Measurements from ENCODE around the gene ZBTB38. TPM values are rescaled to one million over a fixed set of nuclear protein-coding genes. Genes with fewer than 3 reads are reported as not detected.

ZBTB38 gene
- total and polyA plus RNA-seq, 2 of the 13 experiments (the other 11 are each of a cell fraction or from before 2014, with no cell fraction given) = 26.8 to 51.7 TPM

- TF ChIP-seq KIAA2018 (CRISPR knock-in tag; IDR thresholded peaks at IDR 0.05; ENCODE audit: borderline replicate concordance) (no peak), MZF1 (CRISPR knock-in tag; IDR thresholded peaks at IDR 0.05; ENCODE audit: borderline replicate concordance) (no peak), PRMT3 (CRISPR knock-in tag; IDR thresholded peaks at IDR 0.05; ENCODE audit: borderline replicate concordance, low read depth) (no peak), ELF1 (CRISPR knock-in tag; IDR thresholded peaks at IDR 0.05) (no peak), PPARG (CRISPR knock-in tag; conservative IDR thresholded peaks at IDR 0.05) (no peak), CSRNP1 (CRISPR knock-in tag; IDR thresholded peaks at IDR 0.05) (no peak), POLR2G (IDR thresholded peaks at IDR 0.05; ENCODE audit: low read depth, low read length) (no peak), MBNL3 (CRISPR knock-in tag; conservative IDR thresholded peaks at IDR 0.05) (no peak), TRIM24 (CRISPR knock-in tag; IDR thresholded peaks at IDR 0.05) (no peak), ZNF281 (CRISPR knock-in tag; IDR thresholded peaks at IDR 0.05; ENCODE audit: borderline replicate concordance) (no peak), PCBP1 (IDR thresholded peaks at IDR 0.05; ENCODE audit: borderline replicate concordance, low read depth, low read length) (no peak), MLX (CRISPR knock-in tag; IDR thresholded peaks at IDR 0.05) (no peak), TAF1 (CRISPR knock-in tag; IDR thresholded peaks at IDR 0.05) (no peak), PAX8 (CRISPR knock-in tag; IDR thresholded peaks at IDR 0.05; ENCODE audit: borderline replicate concordance) (no peak)
Observed at GRCh38 chr3:141388823-141389621, 20.7 kb downstream of the ZBTB38 start (continued).

Measured in HepG2 (cell line).